Measurements from ENCODE around the gene SPTBN4.
A peak's percentile ranks its signal among the peaks of the same experiment; 100 is the strongest.

Gene SPTBN4

GRCh38 chr19:40565910-40566495 lies 99.2 kb downstream of the SPTBN4 start:
- TF ChIP-seq FOXM1 (IDR thresholded peaks at IDR 0.05; ENCODE audit: borderline replicate concordance, low read depth) = no peak
- TF ChIP-seq YY1 (IDR thresholded peaks at IDR 0.05; ENCODE audit: low read depth) = no peak
- TF ChIP-seq, protein P1, sequence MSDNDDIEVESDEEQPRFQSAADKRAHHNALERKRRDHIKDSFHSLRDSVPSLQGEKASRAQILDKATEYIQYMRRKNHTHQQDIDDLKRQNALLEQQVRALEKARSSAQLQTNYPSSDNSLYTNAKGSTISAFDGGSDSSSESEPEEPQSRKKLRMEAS (IDR thresholded peaks at IDR 0.05) = no peak
- TF ChIP-seq TCF12 (IDR thresholded peaks at IDR 0.05; ENCODE audit: low read depth) = no peak
- TF ChIP-seq EP300 (IDR thresholded peaks at IDR 0.05; ENCODE audit: borderline replicate concordance) = no peak
- TF ChIP-seq ZBTB7A (IDR thresholded peaks at IDR 0.05; ENCODE audit: low read depth) = no peak
- no peak for TF ChIP-seq TEAD4 (IDR thresholded peaks at IDR 0.05)
- TF ChIP-seq NFIC (IDR thresholded peaks at IDR 0.05) = no peak
- TF ChIP-seq EGR1 (IDR thresholded peaks at IDR 0.05) = no peak
- no peak for TF ChIP-seq CEBPB (IDR thresholded peaks at IDR 0.05)
- TF ChIP-seq TAF1 (IDR thresholded peaks at IDR 0.05; ENCODE audit: low read depth) = no peak
- TF ChIP-seq CREB1 (IDR thresholded peaks at IDR 0.05; ENCODE audit: low read depth) = no peak
- TF ChIP-seq REST (IDR thresholded peaks at IDR 0.05; ENCODE audit: low read depth) = no peak
- no peak for TF ChIP-seq RAD21 (IDR thresholded peaks at IDR 0.05; ENCODE audit: low read depth)
- no peak for TF ChIP-seq USF1 (IDR thresholded peaks at IDR 0.05)

GRCh38 chr19:40567040-40567749 lies 100.4 kb downstream of the SPTBN4 start:
- TF ChIP-seq TAF1 (IDR thresholded peaks at IDR 0.05; ENCODE audit: low read depth) (no peak), TCF12 (IDR thresholded peaks at IDR 0.05; ENCODE audit: low read depth) (no peak), RAD21 (IDR thresholded peaks at IDR 0.05; ENCODE audit: low read depth) (no peak), TEAD4 (IDR thresholded peaks at IDR 0.05) (no peak), CEBPB (IDR thresholded peaks at IDR 0.05) (no peak), REST (IDR thresholded peaks at IDR 0.05; ENCODE audit: low read depth) (no peak), FOXM1 (IDR thresholded peaks at IDR 0.05; ENCODE audit: borderline replicate concordance, low read depth) (no peak), CREB1 (IDR thresholded peaks at IDR 0.05; ENCODE audit: low read depth) (no peak), USF1 (IDR thresholded peaks at IDR 0.05) (no peak), NFIC (IDR thresholded peaks at IDR 0.05) (no peak), EGR1 (IDR thresholded peaks at IDR 0.05) (no peak), ZBTB7A (IDR thresholded peaks at IDR 0.05; ENCODE audit: low read depth) (no peak), YY1 (IDR thresholded peaks at IDR 0.05; ENCODE audit: low read depth) (no peak), EP300 (IDR thresholded peaks at IDR 0.05; ENCODE audit: borderline replicate concordance) (no peak)
- TF ChIP-seq, protein P1 (IDR thresholded peaks at IDR 0.05) = no peak

- no peak for TF ChIP-seq CEBPB (IDR thresholded peaks at IDR 0.05)
- TF ChIP-seq, protein P1 (IDR thresholded peaks at IDR 0.05) = 0 out of 2 replicates have a peak, but pooled peaks have one; percentile 21
- TF ChIP-seq ZBTB7A (IDR thresholded peaks at IDR 0.05; ENCODE audit: low read depth) = peak; percentile 78
Measured at GRCh38 chr19:40567750-40568494, 101.1 kb downstream of the SPTBN4 start.

DNA sequence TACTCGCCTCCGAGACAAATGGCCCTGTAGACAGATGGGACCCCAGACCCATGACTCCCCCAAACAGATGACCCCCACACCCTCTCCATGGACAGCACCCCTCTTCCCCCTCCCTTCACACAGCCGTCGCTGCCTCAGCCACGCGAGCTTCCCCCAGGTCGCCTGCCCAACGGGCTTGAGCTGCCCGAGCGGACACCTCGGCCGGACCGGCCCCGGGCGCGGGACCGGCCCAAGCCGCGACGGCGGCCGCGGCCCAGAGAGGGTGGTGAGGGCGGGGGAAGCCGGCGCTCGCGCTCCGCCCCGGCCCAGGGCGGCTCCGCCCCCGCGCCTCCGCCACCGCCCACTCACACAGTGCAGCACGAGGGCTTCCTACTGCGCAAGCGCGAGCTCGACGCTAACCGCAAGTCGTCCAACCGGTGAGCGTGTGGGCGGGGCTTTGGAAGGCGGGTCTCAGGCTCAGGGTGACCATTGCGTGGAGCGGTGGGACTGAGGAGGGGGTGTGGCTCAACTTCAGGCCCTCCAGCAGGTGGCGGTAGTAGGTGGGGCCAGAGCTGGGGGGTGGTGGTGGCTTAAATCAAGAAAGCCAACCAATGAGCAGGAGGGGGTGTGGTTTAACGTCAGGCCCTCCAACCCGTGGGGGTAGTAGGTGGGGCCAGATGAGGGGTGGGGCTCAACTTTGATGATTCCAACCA lies 103.7 kb downstream of the SPTBN4 start:
- TF ChIP-seq CREB1 (IDR thresholded peaks at IDR 0.05; ENCODE audit: low read depth) (no peak), EGR1 (IDR thresholded peaks at IDR 0.05) (peak; percentile 96), TCF12 (IDR thresholded peaks at IDR 0.05; ENCODE audit: low read depth) (no peak), FOXM1 (IDR thresholded peaks at IDR 0.05; ENCODE audit: borderline replicate concordance, low read depth) (no peak), ZBTB7A (IDR thresholded peaks at IDR 0.05; ENCODE audit: low read depth) (peak; percentile 79; the same call in 1 of the 2 replicates), RAD21 (IDR thresholded peaks at IDR 0.05; ENCODE audit: low read depth) (peak; percentile 11; the same call in 1 of the 2 replicates), REST (IDR thresholded peaks at IDR 0.05; ENCODE audit: low read depth) (no peak), CEBPB (IDR thresholded peaks at IDR 0.05) (no peak), USF1 (IDR thresholded peaks at IDR 0.05) (0 out of 2 replicates have a peak, but pooled peaks have one; percentile 26), TAF1 (IDR thresholded peaks at IDR 0.05; ENCODE audit: low read depth) (no peak), TEAD4 (IDR thresholded peaks at IDR 0.05) (no peak), NFIC (IDR thresholded peaks at IDR 0.05) (no peak), EP300 (IDR thresholded peaks at IDR 0.05; ENCODE audit: borderline replicate concordance) (no peak), YY1 (IDR thresholded peaks at IDR 0.05; ENCODE audit: low read depth) (no peak)
- TF ChIP-seq, protein P1 (IDR thresholded peaks at IDR 0.05) = peak; percentile 85

Data from Ishikawa (cell line).